Measurements from ENCODE around the gene MOV10. TPM values are rescaled to one million over a fixed set of nuclear protein-coding genes. Genes with fewer than 3 reads are reported as not detected.

Gene MOV10
- total RNA-seq, 1 donor from 2014 or later: 53.0 TPM

- Histone ChIP-seq H3K9me3 (no peaks in the 10 kb centered on the region), H3K27ac (peak overlapping the region; percentile 93), H3K4me3 (peak overlapping the region; percentile 69 to 75), H3K4me1 (peaks cover 30% of the 10 kb centered on the region), H3K36me3 (peaks cover 0 to 10% of the 10 kb centered on the region in 2 donors), H3K27me3 (no peaks in the 10 kb centered on the region)
- DNase-seq (ENCODE audit: extremely low spot score in 2 of 2): peak in 1 of 2 donors; percentile 87
- intact Hi-C loops (cut with DNase I): loop anchor here (5.0 kb wide), 1 partner anchor 38 kb away; no protein-coding TSS in a partner anchor
- peak in 1 of 2 donors; percentile 25 for TF ChIP-seq POLR2AphosphoS5 (IDR thresholded peaks at IDR 0.05; ENCODE audit: insufficient read depth in 1 of 2, low read depth in 1 of 2)
- TF ChIP-seq CTCF (IDR thresholded peaks at IDR 0.05): peak in 1 of 3 experiments; percentile 43
- no peak for TF ChIP-seq POLR2A (IDR thresholded peaks at IDR 0.05)
Measured at GRCh38 chr1:112673592-112674439, 643 bp upstream of the MOV10 start.

GRCh38 chr1:112674986-112675727 lies 698 bp downstream of the MOV10 start:
- DNase-seq (ENCODE audit: extremely low spot score in 2 of 2): peak in 1 of 2 donors; percentile 87
- peaks cover 30% of the 10 kb centered on the region for H3K4me1 ChIP-seq
- no peaks in the 10 kb centered on the region for H3K9me3 ChIP-seq
- TF ChIP-seq POLR2AphosphoS5 (IDR thresholded peaks at IDR 0.05; ENCODE audit: insufficient read depth in 1 of 2, low read depth in 1 of 2) (no peak), POLR2A (IDR thresholded peaks at IDR 0.05) (no peak), CTCF (IDR thresholded peaks at IDR 0.05) (no peak)
- H3K27me3 ChIP-seq: no peaks in the 10 kb centered on the region
- peak overlapping the region; percentile 93 for H3K27ac ChIP-seq
- H3K36me3 ChIP-seq: no peaks in the 10 kb centered on the region
- peak overlapping the region; percentile 69 to 75 for H3K4me3 ChIP-seq
- intact Hi-C loops (cut with DNase I): loop anchor here (5.0 kb wide), 1 partner anchor 37 kb away; no protein-coding TSS in a partner anchor

GRCh38 chr1:112675728-112676381 lies 1.4 kb downstream of the MOV10 start:
- no peaks in the 10 kb centered on the region for H3K36me3 ChIP-seq
- H3K9me3 ChIP-seq: no peaks in the 10 kb centered on the region
- TF ChIP-seq POLR2AphosphoS5 (IDR thresholded peaks at IDR 0.05; ENCODE audit: insufficient read depth in 1 of 2, low read depth in 1 of 2) (no peak), CTCF (IDR thresholded peaks at IDR 0.05) (no peak), POLR2A (IDR thresholded peaks at IDR 0.05) (no peak)
- H3K4me3 ChIP-seq: peak overlapping the region; percentile 69 to 75
- DNase-seq (ENCODE audit: extremely low spot score in 2 of 2): no peak
- peak overlapping the region; percentile 93 for H3K27ac ChIP-seq
- H3K4me1 ChIP-seq: peaks cover 30% of the 10 kb centered on the region
- no peaks in the 10 kb centered on the region for H3K27me3 ChIP-seq
- intact Hi-C loops (cut with DNase I): no loop called here

- Histone ChIP-seq H3K4me3 (no peak overlapping the region), H3K27ac (no peak overlapping the region), H3K4me1 (peaks cover 30% of the 10 kb centered on the region), H3K9me3 (no peaks in the 10 kb centered on the region), H3K27me3 (no peaks in the 10 kb centered on the region), H3K36me3 (no peaks in the 10 kb centered on the region)
- TF ChIP-seq CTCF (IDR thresholded peaks at IDR 0.05) (no peak), POLR2A (IDR thresholded peaks at IDR 0.05) (no peak), POLR2AphosphoS5 (IDR thresholded peaks at IDR 0.05; ENCODE audit: insufficient read depth in 1 of 2, low read depth in 1 of 2) (no peak)
- no peak for DNase-seq (ENCODE audit: extremely low spot score in 2 of 2)
- intact Hi-C loops (cut with DNase I): no loop called here
Measured at GRCh38 chr1:112676543-112676942, 2.1 kb downstream of the MOV10 start.
